GM23248 (cell line): ENCODE measurements around the gene C1orf21.

ENCODE experiments used
- EZH2 ChIP-seq: fragments of 200-600 bp; sonication (generic); IDR thresholded peaks from 2 replicates; pipeline ENCODE4 v1.6.1; 2018; ENCODE audit warnings: antibody characterized with exemption, mild to moderate bottlenecking; ENCODE audit not compliant: insufficient read depth, poor library complexity, severe bottlenecking
- EZH2phosphoT487 ChIP-seq: fragments of 200-600 bp; sonication (generic); IDR thresholded peaks from 2 replicates; pipeline ENCODE4 v1.6.1; 2018; ENCODE audit warnings: antibody characterized with exemption, moderate library complexity, mild to moderate bottlenecking, low read depth; ENCODE audit not compliant: insufficient read depth

GRCh38 chr1:184608990-184609389 lies 222.2 kb downstream of the C1orf21 start:
- no peak for TF ChIP-seq EZH2phosphoT487
- TF ChIP-seq EZH2: no peak
